ENCODE measurements around the gene CNOT4. TPM values are rescaled to one million over a fixed set of nuclear protein-coding genes. Genes with fewer than 3 reads are reported as not detected.

CNOT4 gene
- total and polyA plus RNA-seq, 2 experiments from 2014 or later = 6.7 to 18.2 TPM

DNA sequence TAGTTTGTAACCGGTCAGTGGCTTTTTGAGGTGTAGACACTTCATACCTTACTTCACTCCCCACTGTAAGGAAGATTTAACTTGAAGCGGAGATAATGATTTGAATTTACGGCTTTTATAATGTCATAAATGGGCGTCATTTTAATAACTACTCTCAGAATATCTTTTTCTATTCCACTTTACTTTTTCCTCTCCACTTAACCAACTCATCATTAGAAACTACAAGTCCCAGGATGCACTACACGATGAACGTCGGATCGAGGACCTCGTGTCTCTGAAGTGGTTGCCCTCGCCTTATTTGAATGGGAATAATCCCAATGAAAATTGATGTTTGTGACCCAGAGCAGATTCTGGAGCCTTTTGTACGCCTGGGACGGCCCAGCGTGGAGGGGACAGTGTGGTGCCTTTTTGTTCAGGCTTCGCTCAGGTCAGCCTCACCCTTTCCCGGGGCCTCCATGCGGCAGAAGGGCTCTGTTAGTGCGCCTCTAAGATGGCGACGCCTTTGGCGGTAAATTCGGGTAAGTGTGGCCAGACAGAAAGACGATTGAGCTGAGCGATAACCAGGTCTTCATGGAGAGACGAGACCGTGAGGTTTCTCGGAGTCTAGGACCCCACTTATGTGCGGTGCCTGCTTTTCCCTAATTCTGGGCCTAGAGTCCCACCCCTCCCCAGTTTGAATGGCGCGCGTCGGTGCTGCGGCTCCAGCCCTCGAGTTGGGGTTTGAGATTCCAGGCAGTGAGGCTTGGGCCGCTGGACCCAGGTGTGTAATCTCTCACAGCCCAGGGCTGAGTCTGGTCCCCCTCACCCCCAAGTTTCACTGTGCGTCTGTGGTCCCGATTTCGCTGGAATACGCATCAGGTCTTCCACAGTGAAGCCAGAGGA, 47.8 kb upstream of the CNOT4 start, which contains the start of gene NUP205:
Gene NUP205, plus strand, starts transcription at position 463 of the 882 bp plus-strand sequence. Its CDS starts 28 bp downstream, at position 491.
- H3K79me2 ChIP-seq (ENCODE audit: insufficient read depth) = peaks cover 42% of the 10 kb centered on the region
- H3K4me2 ChIP-seq (ENCODE audit: unreplicated experiment) = peak within 1 kb of the TSS; percentile 92
- H4K20me1 ChIP-seq (ENCODE audit: insufficient read depth) = no peaks in the 10 kb centered on the region
- H3K4me3 ChIP-seq = peak within 1 kb of the TSS; percentile 87
- 0 to 1% methylated on average over 38 of the region's 38 CpGs for WGBS, 2 experiments (ENCODE audit: low coverage in 1 of 2, low lambda C conversion rate in 2 of 2, missing lambda C conversion rate in 2 of 2)
- peak; percentile 93 for DNase-seq
- no peaks in the 10 kb centered on the region for H3K9me2 ChIP-seq (ENCODE audit: insufficient read depth)
- peak within 1 kb of the TSS; percentile 92 for H3K9ac ChIP-seq
- H3K27me3 ChIP-seq (replicated peaks; ENCODE audit: insufficient read depth) = no peaks in the 10 kb centered on the region
- TF ChIP-seq EZH2 (IDR thresholded peaks at IDR 0.05; ENCODE audit: insufficient read depth, poor library complexity, severe bottlenecking) (no peak), EZH2phosphoT487 (IDR thresholded peaks at IDR 0.05; ENCODE audit: insufficient read depth, low read depth) (no peak)
- in situ Hi-C loops (cut with MboI) = loop anchor here (25.0 kb wide), 1 partner anchor 270 kb away; no protein-coding TSS in a partner anchor
- no peaks in the 10 kb centered on the region for H3K9me3 ChIP-seq (ENCODE audit: low read depth)
- peaks cover 7% of the 10 kb centered on the region; the same call in 1 of the 2 replicates for H3K4me1 ChIP-seq (ENCODE audit: insufficient read depth)
- H3F3A ChIP-seq (ENCODE audit: insufficient read depth) = peaks cover 12% of the 10 kb centered on the region
- H3K27ac ChIP-seq = peak within 1 kb of the TSS; percentile 92
- H2AFZ ChIP-seq = peak within 1 kb of the TSS; percentile 100
- H3K36me3 ChIP-seq (ENCODE audit: low read depth) = no peaks in the 10 kb centered on the region

DNA sequence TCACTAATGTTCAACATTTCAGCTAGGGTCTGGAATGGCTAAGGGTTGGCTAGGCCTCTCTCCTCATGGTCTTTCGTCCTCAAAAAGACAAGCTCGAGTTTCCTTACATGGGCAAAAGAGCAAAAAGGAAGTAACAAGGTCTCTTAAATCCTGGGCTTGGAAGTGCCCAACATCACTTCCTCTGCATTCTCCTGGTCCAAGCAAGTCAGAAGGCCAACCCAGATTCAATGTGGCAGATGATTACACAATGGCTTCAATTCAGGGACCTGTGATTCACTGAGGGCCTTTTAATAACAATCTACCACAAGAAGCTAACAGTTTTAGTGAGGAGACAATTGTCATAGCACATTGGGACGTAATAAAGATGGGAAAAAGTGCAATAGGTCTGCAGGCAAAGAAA, 43.4 kb upstream of the CNOT4 start:
- in situ Hi-C loops (cut with MboI) = loop anchor here (25.0 kb wide), 1 partner anchor 266 kb away; no protein-coding TSS in a partner anchor
- H3K79me2 ChIP-seq (ENCODE audit: insufficient read depth) = no peaks in the 10 kb centered on the region
- no peak overlapping the region for H3K4me2 ChIP-seq (ENCODE audit: unreplicated experiment)
- 80 to 82% methylated on average over 3 of the region's 3 CpGs for WGBS, 2 experiments (ENCODE audit: low coverage in 1 of 2, low lambda C conversion rate in 2 of 2, missing lambda C conversion rate in 2 of 2)
- H3K9ac ChIP-seq = no peak overlapping the region
- no peaks in the 10 kb centered on the region for H3K27me3 ChIP-seq (replicated peaks; ENCODE audit: insufficient read depth)
- H3K27ac ChIP-seq = no peak overlapping the region
- H3K4me1 ChIP-seq (ENCODE audit: insufficient read depth) = no peaks in the 10 kb centered on the region
- H3F3A ChIP-seq (ENCODE audit: insufficient read depth) = peaks cover 5% of the 10 kb centered on the region
- TF ChIP-seq EZH2phosphoT487 (IDR thresholded peaks at IDR 0.05; ENCODE audit: insufficient read depth, low read depth) (no peak), EZH2 (IDR thresholded peaks at IDR 0.05; ENCODE audit: insufficient read depth, poor library complexity, severe bottlenecking) (no peak)
- DNase-seq = peak; percentile 10
- no peaks in the 10 kb centered on the region for H3K9me3 ChIP-seq (ENCODE audit: low read depth)
- H2AFZ ChIP-seq = no peak overlapping the region
- H3K36me3 ChIP-seq (ENCODE audit: low read depth) = no peaks in the 10 kb centered on the region
- no peaks in the 10 kb centered on the region for H3K9me2 ChIP-seq (ENCODE audit: insufficient read depth)
- no peaks in the 10 kb centered on the region for H4K20me1 ChIP-seq (ENCODE audit: insufficient read depth)
- no peak overlapping the region for H3K4me3 ChIP-seq

DNA sequence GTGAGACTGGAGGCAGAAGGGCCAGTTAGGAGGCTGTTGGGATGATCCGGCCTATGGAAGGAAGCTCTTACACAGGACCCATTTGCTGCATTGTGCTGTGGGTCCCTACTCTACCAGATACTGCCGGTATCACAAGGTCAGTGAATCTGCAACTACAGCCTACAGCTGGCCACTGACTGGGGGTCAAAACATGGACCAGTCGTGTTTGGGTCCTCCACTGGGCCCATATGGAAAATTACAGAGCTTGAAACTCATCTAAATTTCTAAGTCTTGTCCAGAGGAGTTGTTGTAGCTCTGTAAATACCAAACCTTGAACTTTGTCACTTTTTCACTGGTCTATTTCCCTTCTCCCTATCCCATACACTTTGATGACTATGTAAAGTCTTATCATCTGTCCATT, 42.2 kb upstream of the CNOT4 start:
- Histone ChIP-seq H3K9me3 (ENCODE audit: low read depth) (no peaks in the 10 kb centered on the region), H3K4me1 (ENCODE audit: insufficient read depth) (no peaks in the 10 kb centered on the region), H3F3A (ENCODE audit: insufficient read depth) (no peaks in the 10 kb centered on the region), H3K4me2 (ENCODE audit: unreplicated experiment) (no peak overlapping the region), H2AFZ (no peak overlapping the region), H4K20me1 (ENCODE audit: insufficient read depth) (no peaks in the 10 kb centered on the region), H3K9me2 (ENCODE audit: insufficient read depth) (no peaks in the 10 kb centered on the region), H3K4me3 (no peak overlapping the region), H3K27me3 (replicated peaks; ENCODE audit: insufficient read depth) (no peaks in the 10 kb centered on the region), H3K9ac (no peak overlapping the region), H3K27ac (no peak overlapping the region), H3K79me2 (ENCODE audit: insufficient read depth) (no peaks in the 10 kb centered on the region), H3K36me3 (ENCODE audit: low read depth) (no peaks in the 10 kb centered on the region)
- TF ChIP-seq EZH2phosphoT487 (IDR thresholded peaks at IDR 0.05; ENCODE audit: insufficient read depth, low read depth) = no peak
- no peak for TF ChIP-seq EZH2 (IDR thresholded peaks at IDR 0.05; ENCODE audit: insufficient read depth, poor library complexity, severe bottlenecking)
- WGBS, 2 experiments (ENCODE audit: low coverage in 1 of 2, low lambda C conversion rate in 2 of 2, missing lambda C conversion rate in 2 of 2) = 45 to 54% methylated on average over 3 of the region's 3 CpGs
- in situ Hi-C loops (cut with MboI) = loop anchor here (25.0 kb wide), 1 partner anchor 265 kb away; no protein-coding TSS in a partner anchor
- DNase-seq = no peak

DNA sequence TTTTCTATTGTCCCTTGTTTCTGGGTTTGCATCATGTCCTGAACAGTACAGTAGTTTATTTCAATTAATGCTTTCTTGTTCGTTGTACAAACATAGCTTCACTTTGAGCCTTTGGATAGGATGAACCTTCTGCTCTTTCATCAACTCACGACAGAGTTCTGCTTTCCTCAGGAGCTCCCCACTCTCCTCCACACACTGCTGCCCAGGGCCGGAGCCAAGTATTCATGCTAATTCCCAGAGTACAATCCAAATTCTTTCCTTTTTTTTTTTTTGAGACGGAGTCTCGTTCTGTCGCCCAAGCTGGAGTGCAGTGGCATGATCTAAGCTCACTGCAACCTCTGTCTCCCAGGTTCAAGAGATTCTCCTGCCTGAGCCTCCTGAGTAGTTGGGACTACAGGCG, 40.3 kb upstream of the CNOT4 start:
- Histone ChIP-seq H2AFZ (no peak overlapping the region), H3K4me1 (ENCODE audit: insufficient read depth) (no peaks in the 10 kb centered on the region), H3K36me3 (ENCODE audit: low read depth) (no peaks in the 10 kb centered on the region), H3K4me3 (no peak overlapping the region), H3K27ac (no peak overlapping the region), H3F3A (ENCODE audit: insufficient read depth) (no peaks in the 10 kb centered on the region), H3K9me2 (ENCODE audit: insufficient read depth) (no peaks in the 10 kb centered on the region), H3K4me2 (ENCODE audit: unreplicated experiment) (no peak overlapping the region), H3K9ac (no peak overlapping the region), H3K27me3 (replicated peaks; ENCODE audit: insufficient read depth) (no peaks in the 10 kb centered on the region), H4K20me1 (ENCODE audit: insufficient read depth) (no peaks in the 10 kb centered on the region), H3K9me3 (ENCODE audit: low read depth) (no peaks in the 10 kb centered on the region), H3K79me2 (ENCODE audit: insufficient read depth) (no peaks in the 10 kb centered on the region)
- DNase-seq = no peak
- WGBS, 2 experiments (ENCODE audit: low coverage in 1 of 2, low lambda C conversion rate in 2 of 2, missing lambda C conversion rate in 2 of 2) = 57 to 72% methylated on average over 7 of the region's 7 CpGs
- in situ Hi-C loops (cut with MboI) = loop anchor here (25.0 kb wide), 1 partner anchor 263 kb away; no protein-coding TSS in a partner anchor
- TF ChIP-seq EZH2 (IDR thresholded peaks at IDR 0.05; ENCODE audit: insufficient read depth, poor library complexity, severe bottlenecking) = no peak
- no peak for TF ChIP-seq EZH2phosphoT487 (IDR thresholded peaks at IDR 0.05; ENCODE audit: insufficient read depth, low read depth)
